Mucosa of descending colon (tissue), 3 donors: ENCODE results near the gene BOC. TPM values are rescaled to one million over a fixed set of nuclear protein-coding genes. Genes with fewer than 3 reads are reported as not detected.
"Not testable (repeated sequence)": the region's sequence is repeated elsewhere in the genome, so short reads cannot be mapped to it uniquely, and the experiment has no call there.

Experiments used
- ATAC-seq: fragments of 200-7000 bp; cut with Tn5 transposase; one replicate; pipeline ENCODE4 v1.9.1; 2020; ENCODE audit warnings: mild to moderate bottlenecking, moderate library complexity
- DNase-seq, 3 donors: peaks; one replicate each; pipeline ENCODE4 v3.0.0-alpha.2; 2020
- H3K36me3 ChIP-seq: fragments of 200-600 bp; one replicate; pipeline ENCODE4 v1.8.0; 2021; ENCODE audit warnings: low read depth, mild to moderate bottlenecking
- H3K4me1 ChIP-seq: fragments of 200-600 bp; one replicate; pipeline ENCODE4 v1.8.0; 2021; ENCODE audit warnings: low read depth, mild to moderate bottlenecking
- H3K4me3 ChIP-seq: fragments of 200-600 bp; one replicate; pipeline ENCODE4 v1.8.0; 2021; ENCODE audit warnings: mild to moderate bottlenecking
- H3K9me3 ChIP-seq: fragments of 200-600 bp; one replicate; pipeline ENCODE4 v1.8.0; 2021; ENCODE audit warnings: mild to moderate bottlenecking
- intact Hi-C, 2 donors: fragments of 100-400 bp; cut with DNase I in 1 of 2; cut with micrococcal nuclease in 1 of 2; formaldehyde crosslinking; loops; one replicate each; pipeline versions ENCODE4 v1.11.0 to v1.11.1; 2022; cut with DNase I, micrococcal nuclease
- total RNA-seq, 3 donors: library from RNA; stranded (reverse); fragmentation: NEBNext Ultra II Directional in 2 of 3; extraction: Animal tissue kit (Norgen Biotek cat#: 25700) in 2 of 3; gene quantifications; one replicate each; pipeline versions ENCODE4 v1.2.1 to v1.2.4, GENCODE V29; 2021 to 2023
- TF ChIP-seq, protein P1 (sequence below): fragments of 200-600 bp; IDR thresholded peaks from one replicate; pipeline ENCODE4 v1.8.0; 2022; ENCODE audit warnings: antibody characterized with exemption, mild to moderate bottlenecking
- donor health status: DM: no; HTN: no; CAD: no; lungs with moderate emphysema.
- donor health status: DM: no; HTN: no; CAD: no.
- donor health status: DM: no; HTN: yes; CAD: no.

Gene BOC
- total RNA-seq, 3 donors from 2014 or later: 4.9 to 70.9 (median 12.1) TPM

DNA sequence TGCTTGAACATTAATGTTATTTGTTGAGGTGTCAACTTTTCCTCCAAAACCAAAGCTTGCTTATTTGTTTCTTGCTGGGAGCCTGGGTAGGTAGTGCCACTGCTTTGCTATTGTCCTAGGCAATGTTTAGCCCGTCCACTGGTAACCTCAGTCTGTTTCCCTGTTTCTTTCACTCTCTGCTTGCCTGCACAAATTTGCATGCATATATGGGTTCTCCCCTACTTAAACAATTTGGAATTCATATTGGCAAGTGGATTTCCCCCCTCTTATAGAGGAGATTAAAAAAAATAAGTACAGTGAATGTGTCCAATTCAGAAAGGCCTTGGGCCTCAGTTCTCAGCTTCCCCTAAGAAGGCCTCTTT, 45.0 kb upstream of the BOC start:
- intact Hi-C loops: no loop called here
- Histone ChIP-seq H3K4me1 (peaks cover 7% of the 10 kb centered on the region), H3K9me3 (no peaks in the 10 kb centered on the region), H3K4me3 (no peak overlapping the region), H3K36me3 (no peaks in the 10 kb centered on the region)
- ATAC-seq: peak; percentile 38
- no peak for DNase-seq
- TF ChIP-seq, protein P1, sequence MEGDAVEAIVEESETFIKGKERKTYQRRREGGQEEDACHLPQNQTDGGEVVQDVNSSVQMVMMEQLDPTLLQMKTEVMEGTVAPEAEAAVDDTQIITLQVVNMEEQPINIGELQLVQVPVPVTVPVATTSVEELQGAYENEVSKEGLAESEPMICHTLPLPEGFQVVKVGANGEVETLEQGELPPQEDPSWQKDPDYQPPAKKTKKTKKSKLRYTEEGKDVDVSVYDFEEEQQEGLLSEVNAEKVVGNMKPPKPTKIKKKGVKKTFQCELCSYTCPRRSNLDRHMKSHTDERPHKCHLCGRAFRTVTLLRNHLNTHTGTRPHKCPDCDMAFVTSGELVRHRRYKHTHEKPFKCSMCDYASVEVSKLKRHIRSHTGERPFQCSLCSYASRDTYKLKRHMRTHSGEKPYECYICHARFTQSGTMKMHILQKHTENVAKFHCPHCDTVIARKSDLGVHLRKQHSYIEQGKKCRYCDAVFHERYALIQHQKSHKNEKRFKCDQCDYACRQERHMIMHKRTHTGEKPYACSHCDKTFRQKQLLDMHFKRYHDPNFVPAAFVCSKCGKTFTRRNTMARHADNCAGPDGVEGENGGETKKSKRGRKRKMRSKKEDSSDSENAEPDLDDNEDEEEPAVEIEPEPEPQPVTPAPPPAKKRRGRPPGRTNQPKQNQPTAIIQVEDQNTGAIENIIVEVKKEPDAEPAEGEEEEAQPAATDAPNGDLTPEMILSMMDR: no peak

GRCh38 chr3:113166719-113167492, 44.5 kb upstream of the BOC start:
- Histone ChIP-seq H3K9me3 (no peaks in the 10 kb centered on the region), H3K4me1 (peaks cover 7% of the 10 kb centered on the region), H3K36me3 (no peaks in the 10 kb centered on the region), H3K4me3 (no peak overlapping the region)
- TF ChIP-seq, protein P1: no peak
- peak in 2 of 3 donors; percentile 34 to 51 for DNase-seq
- intact Hi-C loops: no loop called here
- ATAC-seq: peak; percentile 87

- intact Hi-C loops: no loop called here
- Histone ChIP-seq H3K4me1 (peaks cover 7% of the 10 kb centered on the region), H3K4me3 (no peak overlapping the region), H3K36me3 (no peaks in the 10 kb centered on the region), H3K9me3 (no peaks in the 10 kb centered on the region)
- TF ChIP-seq, protein P1: no peak
- ATAC-seq (no peak), DNase-seq (no peak)
Observed at GRCh38 chr3:113167825-113168801, 43.2 kb upstream of the BOC start.

- no peak for DNase-seq
- ATAC-seq: no peak
- Histone ChIP-seq H3K36me3 (no peaks in the 10 kb centered on the region), H3K9me3 (no peaks in the 10 kb centered on the region), H3K4me1 (peaks cover 7% of the 10 kb centered on the region), H3K4me3 (no peak overlapping the region)
- intact Hi-C loops: no loop called here
- TF ChIP-seq, protein P1: no peak
Observed at GRCh38 chr3:113169891-113170452, 41.4 kb upstream of the BOC start.

GRCh38 chr3:113170771-113171170, 40.6 kb upstream of the BOC start:
- Histone ChIP-seq H3K4me3 (no peak overlapping the region), H3K4me1 (peaks cover 7% of the 10 kb centered on the region), H3K9me3 (no peaks in the 10 kb centered on the region), H3K36me3 (no peaks in the 10 kb centered on the region)
- DNase-seq (no peak), ATAC-seq (no peak)
- TF ChIP-seq, protein P1: no peak
- intact Hi-C loops: no loop called here

DNA sequence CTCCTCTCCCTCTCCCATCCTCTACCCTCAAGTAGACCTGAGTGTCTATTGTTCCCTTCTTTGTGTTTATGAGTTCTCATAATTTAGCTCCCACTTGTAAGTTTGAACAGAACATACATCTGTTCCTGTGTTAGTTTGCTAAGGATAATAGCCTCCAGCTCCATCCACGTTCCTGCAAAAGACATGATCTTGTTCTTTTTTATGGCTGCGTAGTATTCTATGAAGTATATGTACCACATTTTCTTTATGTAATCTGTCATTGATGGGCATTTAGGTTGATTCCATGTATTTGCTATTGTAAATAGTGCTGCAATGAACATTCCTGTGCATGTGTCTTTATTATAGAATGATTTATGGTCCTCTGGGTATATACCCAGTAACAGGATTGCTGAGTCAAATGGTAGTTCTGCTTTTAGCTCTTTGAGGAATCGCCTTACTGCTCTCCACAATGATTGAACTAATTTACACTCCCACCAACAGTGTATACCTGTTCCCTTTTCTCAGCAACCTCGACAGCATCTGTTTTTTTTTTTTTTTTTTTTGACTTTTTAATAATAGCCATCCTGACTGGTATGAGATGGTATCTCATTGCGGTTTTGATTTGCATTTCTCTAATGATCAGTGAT, 39.6 kb upstream of the BOC start:
- DNase-seq, H3K36me3 ChIP-seq, ATAC-seq, H3K4me3 ChIP-seq, H3K9me3 ChIP-seq, H3K4me1 ChIP-seq, intact Hi-C loops: not testable (repeated sequence)
